DMS 273 (cell line): ENCODE measurements around the gene FAHD1.

Experiments used
- DNase-seq: peaks from one replicate; lab custom pipeline; 2025; ENCODE audit not compliant: unreplicated experiment; lab: John Stamatoyannopoulos, UW

The FAHD1 gene

DNA sequence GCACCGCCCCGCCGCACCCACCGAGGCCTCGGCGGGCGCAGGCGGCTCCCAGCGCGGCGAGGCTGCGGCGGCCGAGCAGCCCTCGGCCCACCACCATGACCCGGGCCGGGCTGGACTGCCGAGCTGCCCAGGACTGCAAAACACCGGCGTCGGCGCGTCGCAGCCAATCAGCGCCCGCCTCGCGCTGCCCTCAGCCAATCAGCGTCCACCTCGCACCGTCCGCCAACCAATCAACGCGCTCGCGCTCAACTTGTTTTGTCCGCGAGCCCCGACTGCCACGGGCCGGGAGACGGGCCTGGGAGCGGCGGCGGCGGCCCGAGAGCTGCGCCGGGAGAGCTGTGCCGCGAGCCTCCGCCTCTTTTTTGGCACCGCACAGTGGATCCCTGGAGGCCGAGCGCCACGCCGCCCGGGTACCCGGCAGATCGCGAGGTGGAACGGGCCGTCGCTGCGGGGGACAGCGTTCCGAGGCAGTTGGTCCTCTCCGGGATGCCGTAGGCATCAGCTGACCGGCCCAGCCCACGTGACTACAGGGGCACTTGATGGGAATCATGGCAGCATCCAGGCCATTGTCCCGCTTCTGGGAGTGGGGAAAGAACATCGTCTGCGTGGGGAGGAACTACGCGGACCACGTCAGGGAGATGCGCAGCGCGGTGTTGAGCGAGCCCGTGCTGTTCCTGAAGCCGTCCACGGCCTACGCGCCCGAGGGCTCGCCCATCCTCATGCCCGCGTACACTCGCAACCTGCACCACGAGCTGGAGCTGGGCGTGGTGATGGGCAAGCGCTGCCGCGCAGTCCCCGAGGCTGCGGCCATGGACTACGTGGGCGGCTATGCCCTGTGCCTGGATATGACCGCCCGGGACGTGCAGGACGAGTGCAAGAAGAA is at the start of gene FAHD1, which contains the start of gene HAGH:
TSS of gene FAHD1 (plus strand) at position 516 of the 883 bp plus-strand sequence. CDS start at position 549, 33 bp downstream.
TSS of gene HAGH (minus strand) at position 135 of the 883 bp plus-strand sequence. CDS start at position 97, 38 bp downstream.
- DNase-seq = peak; percentile 96

DNA sequence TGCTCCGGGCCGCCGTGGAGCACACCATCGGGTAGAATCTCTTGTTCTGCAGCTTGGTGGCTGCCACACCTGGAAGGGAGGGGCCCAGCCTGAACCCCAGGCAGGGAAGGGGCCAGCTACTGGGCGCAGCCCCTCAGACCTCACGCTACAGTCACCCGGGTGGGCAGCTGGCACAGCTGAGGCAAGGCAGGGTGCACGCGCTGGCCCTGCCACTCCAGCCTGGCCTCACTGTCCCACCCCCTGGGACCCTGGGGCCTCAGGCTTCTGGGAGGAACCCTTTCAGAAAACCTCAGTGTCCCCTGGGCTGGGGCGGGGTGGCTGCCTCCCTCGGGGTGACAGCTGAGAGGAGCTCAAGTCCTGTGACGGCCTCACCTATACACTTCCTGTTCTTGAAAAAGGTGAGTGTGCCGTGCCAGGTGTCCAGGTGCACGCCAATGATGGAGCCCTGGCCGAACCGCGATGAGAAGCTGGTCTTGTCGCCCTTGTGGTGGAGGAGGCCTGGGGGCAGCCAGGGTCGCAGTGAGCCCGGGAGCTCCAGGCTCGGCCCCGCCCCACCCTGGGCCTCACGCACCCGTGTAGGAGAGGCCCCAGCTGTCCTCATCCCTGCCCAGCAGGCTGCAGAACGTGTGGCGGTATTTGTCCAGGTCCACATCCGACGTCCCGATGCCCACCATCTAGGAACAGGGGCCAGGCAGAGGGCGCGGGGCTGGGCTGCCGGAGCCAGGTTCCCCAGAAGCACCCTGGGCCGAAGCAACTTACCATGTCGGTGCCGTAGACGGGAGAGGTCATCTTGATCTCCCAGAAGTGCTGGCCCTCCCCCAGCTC is 49.4 kb upstream of the FAHD1 start:
- DNase-seq = no peak

DNA sequence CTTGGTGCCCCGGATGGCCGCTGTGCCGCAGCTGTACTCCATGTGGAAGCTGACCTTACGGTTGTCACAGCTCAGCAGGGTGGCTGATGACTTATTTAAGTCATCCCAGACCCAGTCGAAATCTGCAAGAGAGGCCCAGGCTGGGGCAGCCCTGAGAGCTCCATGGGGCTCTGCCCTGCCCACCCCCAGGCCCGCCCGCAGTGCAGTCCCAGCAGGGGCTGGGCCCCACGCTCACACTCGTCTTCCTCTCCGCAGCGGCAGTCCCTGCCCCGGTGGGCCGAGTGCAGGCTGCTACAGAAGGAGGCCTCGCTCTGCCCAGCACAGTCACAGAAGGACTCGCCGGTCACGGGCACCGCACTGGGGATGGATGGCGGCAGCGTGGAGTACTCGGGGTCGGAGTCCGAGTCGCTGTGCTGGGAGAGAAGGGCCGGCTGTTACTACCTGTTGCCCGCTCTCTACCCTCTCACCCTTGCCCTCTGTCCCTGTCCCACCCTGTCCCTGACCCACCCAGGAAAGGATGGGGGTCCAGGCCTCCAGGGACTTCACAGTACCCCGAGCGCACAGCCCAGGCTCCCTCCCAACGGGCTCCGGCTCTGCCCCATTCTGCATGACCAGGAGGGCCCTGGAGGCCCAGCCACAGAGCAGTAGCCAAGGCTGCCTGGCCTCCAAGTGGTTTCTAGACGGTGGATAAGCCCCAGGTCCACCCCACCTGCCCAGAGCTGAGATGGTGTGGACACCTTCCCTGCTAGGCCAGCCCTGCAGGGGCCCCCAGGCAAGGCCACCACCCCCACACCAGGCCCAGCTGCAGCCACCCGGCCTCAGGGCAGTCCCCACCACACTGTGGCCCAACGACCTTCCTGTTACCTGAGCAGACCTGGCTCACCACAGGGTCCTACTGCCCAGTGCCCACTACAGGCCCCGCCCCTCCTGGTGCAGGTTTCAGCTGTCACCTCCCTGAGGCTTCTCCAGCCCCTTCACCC is 48.5 kb upstream of the FAHD1 start:
- no peak for DNase-seq

DNA sequence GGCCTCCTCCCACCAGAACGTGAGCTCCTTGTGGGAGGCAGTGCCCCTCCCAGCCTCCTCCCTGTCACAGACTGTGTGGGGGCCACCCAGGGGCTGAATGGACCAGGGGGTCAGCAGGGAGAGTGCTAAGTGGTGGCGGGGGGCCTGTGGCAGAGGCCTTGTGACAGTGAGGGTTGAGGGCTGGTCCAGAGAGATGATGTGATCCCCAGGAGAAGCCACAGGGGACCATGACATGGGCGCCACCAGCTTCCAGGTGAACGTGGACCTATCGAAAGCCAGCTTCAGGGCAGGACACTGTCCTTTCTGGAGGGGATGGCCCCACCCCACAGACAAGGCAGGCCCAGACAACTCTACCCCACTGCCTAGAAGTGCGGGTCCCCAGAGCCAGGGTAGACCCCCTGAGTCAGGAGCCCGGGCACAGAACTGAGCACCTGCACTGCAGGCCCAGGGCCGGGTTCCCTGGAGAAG is 47.7 kb upstream of the FAHD1 start:
- no peak for DNase-seq

DNA sequence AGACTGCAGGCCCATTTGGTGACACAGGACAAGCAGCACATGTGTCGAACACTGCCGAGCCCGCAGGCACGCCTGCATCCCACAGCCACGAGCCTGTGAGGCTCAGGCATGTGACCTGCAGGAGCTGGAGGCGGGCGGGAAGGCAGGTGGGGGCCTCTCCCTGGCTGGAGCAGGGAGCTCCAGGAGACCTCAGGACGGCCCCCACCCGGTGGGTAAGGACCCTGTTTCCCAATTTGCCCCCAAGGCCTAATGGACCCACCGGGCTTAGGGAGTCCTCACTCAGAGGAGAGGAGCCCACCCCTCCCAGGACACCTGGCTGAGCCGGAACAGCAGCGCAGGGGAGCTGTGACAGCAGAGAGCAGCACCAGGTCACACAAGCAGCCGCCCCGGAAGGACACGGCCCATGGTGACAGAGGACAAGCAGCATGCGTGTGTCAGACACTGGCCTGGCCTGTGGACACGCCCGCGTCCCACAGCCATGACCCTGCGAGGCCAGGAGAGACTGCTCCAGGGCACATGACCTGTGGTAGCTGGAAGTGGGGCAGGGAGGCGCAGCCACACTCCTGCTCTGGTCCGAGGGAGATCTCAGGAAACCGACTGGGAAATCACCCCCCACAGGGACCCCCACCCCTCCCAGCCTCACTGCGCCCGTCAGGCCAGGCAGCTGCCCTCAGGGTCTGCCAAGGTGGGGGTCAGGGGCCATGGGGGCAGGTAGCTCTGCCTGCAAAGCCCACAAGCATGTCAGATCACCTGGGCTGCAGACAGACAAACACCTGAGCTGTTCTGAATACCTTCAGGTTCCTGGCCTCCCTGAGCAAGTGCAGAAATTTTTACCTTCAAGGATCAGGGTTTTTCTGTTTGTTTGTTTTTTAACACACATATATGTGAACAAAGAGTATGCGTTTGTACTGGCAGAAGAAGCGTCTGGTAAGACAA is 47.0 kb upstream of the FAHD1 start:
- no peak for DNase-seq

DNA sequence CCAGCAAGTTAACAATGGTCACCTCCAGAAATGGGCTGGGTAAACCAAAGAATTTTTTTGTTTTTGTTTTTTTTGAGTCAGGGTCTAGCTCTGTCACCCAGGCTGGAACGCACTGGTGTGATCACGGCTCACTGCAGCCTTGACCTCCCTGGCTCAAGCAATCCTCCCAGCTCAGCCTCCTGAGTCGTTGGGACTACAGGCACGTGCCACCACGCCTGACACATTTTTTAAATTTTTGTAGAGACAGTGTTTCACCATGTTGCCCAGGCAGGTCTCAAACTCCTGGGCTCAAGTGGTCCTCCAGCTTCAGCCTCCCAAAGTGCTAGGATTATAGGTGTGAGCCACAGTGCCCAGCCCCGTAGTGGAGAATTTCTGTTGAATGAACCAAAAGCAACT is 46.3 kb upstream of the FAHD1 start:
- DNase-seq = no peak

DNA sequence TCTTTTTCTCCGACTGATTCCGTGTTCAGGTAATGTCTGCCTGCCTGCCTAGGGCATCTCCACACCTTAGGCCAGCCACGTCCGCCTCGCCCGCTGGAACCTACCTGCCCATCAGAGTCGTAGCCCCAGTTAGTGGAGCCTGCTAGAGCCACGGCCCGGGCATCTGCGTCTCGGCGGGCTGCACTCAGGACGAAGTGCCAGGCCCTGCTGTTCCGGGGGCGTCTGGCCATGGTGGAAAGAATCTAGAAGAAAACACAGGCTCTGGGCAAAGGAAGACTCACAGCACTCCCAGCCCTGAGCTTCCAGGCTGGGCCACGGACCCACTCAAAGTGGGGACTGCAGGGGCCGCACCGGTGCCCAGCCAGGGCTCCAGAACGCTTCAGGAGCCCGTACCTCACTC is 45.8 kb upstream of the FAHD1 start:
- no peak for DNase-seq

DNA sequence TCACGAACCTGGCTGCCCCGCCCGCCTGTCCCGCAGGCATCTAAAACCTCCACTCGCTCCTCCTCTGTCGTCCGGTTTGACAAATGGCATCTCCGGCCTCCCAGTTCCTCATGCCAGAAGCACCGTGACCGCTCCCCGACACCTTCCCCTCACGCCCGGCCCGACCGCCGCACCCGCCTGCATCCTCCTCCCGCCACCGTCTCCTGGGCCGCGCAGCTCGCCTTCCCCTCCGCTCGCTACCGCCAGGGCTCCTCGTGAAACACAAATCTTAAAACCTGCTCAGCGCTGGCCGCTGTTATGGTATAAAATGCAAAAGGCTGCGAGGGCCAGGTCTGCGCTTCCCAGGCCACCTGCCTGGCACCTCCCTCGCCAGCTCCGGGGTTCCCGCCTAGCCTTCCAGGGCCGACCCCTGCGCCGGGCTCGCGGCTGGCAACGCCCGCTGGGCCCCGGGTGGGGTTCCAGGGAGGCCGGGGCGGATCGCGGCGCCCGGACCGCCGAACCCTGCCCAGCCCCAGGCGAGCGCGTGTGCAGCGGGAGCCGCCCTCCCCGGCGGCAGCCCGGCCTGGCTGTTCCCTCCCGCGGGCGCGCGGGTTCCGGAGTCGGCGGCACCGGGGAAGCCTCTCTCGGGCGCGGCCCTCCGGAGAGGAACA is 45.1 kb upstream of the FAHD1 start:
- peak; percentile 79 for DNase-seq

DNA sequence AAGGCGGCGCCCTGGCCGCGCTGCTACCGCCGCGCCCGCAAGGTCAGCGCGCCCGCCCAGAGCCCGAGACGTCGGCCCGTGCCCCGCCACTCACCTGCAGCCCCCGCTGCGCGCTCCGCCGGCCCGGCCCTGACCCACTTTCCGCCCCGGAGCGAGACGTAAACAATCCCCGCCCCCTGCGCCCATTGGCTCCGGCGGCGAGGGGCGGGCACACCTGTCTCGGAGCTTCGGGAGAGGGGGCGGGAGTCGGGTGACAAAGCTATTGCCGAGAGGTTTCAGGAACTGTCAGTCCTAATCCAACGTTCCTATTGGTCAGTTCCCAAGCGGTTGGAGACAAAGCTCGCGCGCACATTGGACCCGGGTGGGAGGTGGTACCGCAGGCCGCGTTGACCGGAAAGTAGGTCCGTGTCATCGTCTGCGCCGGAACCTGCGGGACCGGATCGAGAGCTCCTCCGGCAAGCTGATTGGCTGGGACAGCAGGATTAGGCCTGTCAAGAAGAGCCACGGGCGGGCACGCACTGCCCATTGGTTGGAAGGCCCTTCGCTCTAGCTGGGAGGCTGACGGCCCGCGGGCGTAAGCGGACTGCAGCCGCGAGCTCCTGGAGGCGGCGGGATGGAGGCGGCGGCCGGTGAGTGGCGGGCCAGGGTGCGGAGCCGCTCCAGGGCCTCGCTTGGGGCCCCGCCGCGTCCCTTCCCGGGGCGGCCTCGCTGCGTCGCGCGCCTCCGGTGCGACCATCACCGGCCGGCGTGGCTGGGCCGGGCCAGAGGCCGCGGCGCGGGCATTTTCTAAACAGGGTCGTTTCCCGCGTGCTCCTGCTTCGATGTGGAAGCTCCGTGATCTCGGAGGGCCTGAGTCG is 44.4 kb upstream of the FAHD1 start, which contains the start of the genes NUBP2 and SPSB3:
TSS of gene NUBP2 (plus strand) at position 553 of the 857 bp plus-strand sequence. CDS start at position 614, 61 bp downstream.
TSS of gene SPSB3 (minus strand) at position 164 of the 857 bp plus-strand sequence. CDS start 1,088 bp downstream, outside the sequence.
- DNase-seq = peak; percentile 100

DNA sequence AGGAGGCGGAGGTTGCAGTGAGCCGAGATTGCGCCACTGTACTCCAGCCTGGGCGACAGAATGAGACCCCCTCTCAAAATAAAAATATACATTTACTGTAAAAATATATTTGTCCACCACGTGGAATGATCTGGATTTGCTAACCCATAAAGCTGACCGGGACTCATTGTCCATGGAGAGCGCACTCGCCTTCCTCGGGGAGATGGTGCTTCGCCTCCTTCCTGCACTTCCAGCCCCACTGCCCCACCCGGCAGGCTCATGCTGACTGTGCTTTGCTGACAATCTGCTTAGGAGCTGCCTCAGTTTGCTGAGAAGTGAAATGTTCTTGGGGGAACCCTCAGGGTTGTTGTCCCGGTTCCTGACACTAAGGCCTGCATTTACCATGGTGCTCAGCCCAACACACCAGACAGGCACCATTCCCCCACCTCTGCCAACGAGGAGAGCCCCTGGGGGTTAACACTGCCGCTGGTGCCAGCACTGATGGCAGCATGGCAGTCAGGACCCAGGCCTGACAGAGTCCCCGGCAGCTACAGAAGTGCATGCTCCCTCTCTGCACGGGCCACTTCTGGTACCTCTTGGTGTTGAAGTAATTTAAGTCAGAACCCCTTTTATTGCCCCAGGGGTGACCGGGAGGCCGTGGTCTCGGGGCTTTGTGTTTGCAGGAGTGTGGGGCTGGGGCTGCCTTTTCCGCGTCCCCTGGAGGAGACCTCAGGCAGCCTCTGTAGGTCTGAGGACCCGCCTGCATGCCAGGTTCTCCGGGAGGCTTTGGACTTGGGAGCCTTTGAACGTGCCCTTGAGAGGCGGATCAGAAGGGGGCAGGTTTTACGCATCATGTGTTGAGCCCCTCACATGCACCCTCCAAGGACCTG is 41.8 kb upstream of the FAHD1 start:
- no peak for DNase-seq

DNA sequence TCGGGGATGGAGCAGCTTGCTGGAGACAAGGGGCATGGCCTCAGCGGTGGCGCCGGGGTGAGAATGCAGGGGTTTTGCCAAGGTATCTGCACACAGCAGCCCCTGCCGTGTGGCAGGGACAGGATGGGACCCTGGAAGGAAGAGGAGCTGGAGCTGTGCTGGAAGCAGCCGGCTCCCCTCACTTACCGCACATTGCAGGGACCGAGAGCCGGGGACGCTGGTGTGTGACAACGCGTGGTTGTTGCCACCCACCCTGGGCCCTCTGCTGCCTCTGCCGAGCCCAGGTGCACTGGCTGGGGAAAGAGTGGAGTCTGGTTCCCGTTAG is 41.2 kb upstream of the FAHD1 start:
- no peak for DNase-seq

DNA sequence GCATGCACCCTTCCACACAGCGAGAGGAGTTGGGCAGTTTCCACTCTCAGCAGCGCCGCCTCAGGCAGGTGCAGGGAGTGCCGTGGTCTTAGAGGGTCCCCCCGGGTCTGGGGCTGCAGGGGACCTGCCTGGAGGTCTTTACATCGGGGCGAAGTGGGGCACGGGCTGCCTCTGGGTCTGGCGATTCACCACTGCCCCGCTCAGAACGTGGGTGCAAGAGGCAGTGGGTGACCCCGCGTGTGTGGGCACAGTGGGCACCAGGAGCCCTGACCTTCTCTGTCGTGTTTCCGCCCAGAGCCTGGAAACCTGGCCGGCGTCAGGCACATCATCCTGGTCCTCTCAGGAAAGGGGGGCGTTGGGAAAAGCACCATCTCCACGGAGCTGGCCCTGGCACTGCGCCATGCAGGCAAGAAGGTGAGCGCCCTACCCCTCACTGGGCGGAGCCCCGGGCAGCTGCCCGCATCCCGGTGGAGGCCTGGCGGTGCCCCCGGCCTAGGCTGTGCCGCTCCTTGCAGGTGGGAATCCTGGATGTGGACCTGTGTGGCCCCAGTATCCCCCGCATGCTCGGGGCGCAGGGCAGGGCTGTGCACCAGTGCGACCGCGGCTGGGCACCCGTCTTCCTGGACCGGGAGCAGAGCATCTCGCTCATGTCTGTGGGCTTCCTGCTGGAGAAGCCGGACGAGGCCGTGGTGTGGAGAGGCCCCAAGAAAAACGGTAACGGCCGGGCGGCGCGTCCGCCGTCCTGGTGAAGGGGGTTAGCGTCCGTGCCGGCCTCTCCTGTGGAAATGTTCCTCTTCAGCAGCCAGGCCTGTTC is 40.6 kb upstream of the FAHD1 start:
- no peak for DNase-seq

DNA sequence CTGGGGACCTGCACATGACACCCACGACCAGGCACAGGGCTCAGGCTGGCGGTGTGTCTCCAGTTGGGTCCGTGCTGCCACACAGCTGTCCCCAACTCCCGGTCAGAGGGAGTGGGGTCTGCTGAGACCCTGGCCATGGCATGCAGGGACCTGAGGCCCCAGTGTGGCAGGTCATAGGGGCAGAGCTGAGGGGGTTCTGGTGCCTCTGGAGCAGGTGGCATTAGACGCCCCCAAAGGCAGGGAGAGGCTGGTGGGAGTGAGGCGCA is 40.0 kb upstream of the FAHD1 start:
- no peak for DNase-seq

DNA sequence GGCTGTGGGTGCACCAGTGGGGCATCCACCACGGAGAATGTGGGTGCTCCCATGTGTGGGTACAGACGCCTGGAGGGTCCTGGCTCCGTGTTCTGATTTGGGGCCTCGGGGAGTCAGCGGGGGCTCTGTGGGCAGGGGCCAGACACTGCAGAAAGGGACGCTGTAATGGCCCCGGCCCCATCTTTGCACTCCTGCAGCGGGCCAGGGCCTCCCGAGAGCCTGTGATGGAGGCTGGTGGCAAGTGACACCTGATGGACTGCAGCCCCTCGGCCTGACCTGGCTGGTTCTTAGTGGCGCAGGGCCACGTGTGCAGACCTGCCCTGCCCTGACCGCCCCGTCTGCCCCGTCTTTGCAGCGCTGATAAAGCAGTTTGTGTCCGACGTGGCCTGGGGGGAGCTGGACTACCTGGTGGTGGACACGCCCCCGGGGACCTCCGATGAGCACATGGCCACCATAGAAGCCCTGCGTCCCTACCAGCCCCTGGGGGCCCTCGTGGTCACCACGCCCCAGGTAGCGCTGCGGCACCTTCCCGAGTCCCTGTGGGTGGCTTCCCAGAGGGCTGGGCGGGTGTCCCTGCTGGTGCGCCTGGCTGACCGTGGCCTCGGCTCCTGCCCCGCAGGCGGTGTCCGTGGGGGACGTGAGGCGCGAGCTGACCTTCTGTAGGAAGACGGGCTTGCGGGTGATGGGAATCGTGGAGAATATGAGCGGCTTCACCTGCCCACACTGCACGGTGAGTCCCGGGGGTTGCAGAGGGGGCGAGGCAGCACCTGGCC is 39.5 kb upstream of the FAHD1 start:
- DNase-seq = no peak

DNA sequence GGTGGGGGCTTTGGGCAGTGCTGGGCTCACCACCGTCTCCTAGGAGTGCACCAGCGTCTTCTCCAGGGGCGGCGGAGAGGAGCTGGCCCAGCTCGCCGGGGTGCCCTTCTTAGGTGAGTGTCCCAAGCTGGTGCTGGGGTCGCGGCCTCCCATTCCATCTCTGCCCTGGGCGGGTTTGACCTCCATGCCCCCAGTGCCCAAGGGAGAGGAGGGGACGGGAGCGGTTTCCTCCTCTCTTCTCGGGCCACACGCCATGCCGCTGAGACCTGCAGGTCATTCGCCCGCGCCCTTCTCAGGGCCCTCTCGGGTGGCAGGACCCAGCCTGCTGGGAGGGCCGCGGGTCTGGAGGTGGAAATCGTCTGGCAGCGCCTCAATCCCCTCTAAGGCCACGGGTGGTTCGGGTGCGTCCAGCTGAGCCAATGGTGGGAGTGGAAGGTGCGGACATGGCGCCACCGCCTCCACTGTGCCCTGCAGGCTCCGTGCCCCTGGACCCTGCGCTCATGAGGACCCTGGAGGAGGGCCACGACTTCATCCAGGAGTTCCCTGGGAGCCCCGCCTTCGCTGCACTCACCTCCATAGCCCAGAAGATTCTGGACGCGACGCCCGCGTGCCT is 38.8 kb upstream of the FAHD1 start:
- no peak for DNase-seq
